ENCODE data around the gene FXYD3. TPM values are rescaled to one million over a fixed set of nuclear protein-coding genes. Genes with fewer than 3 reads are reported as not detected.

Gene FXYD3
- total RNA-seq, 1 donor from 2014 or later = not detected

GRCh38 chr19:35110974-35111373, 4.6 kb upstream of the FXYD3 start:
- no peak for TF ChIP-seq CTCF (IDR thresholded peaks at IDR 0.05)
- intact Hi-C loops (cut with micrococcal nuclease) = no loop called here
- ChIA-PET POLR2A (no interaction called here), CTCF (no interaction called here)
- H3K36me3 Mint-ChIP-seq (ENCODE audit: low read depth) = no peaks in the 10 kb centered on the region
- no peak for DNase-seq
- no peak overlapping the region for H3K4me3 Mint-ChIP-seq
- H3K4me1 Mint-ChIP-seq = peaks cover 4% of the 10 kb centered on the region
- ATAC-seq (ENCODE audit: low read depth) = no peak
- H3K27me3 Mint-ChIP-seq = peaks cover 13% of the 10 kb centered on the region
- no peaks in the 10 kb centered on the region for H3K9me3 Mint-ChIP-seq
- no peak overlapping the region for H3K27ac Mint-ChIP-seq

GRCh38 chr19:35112995-35113688, 2.5 kb upstream of the FXYD3 start:
- Mint-ChIP-seq H3K27ac (no peak overlapping the region), H3K4me1 (peaks cover 4% of the 10 kb centered on the region), H3K36me3 (ENCODE audit: low read depth) (no peaks in the 10 kb centered on the region), H3K27me3 (peaks cover 13% of the 10 kb centered on the region), H3K9me3 (no peaks in the 10 kb centered on the region), H3K4me3 (no peak overlapping the region)
- ATAC-seq (ENCODE audit: low read depth) = no peak
- ChIA-PET POLR2A (no interaction called here), CTCF (no interaction called here)
- no peak for TF ChIP-seq CTCF (IDR thresholded peaks at IDR 0.05)
- intact Hi-C loops (cut with micrococcal nuclease) = no loop called here
- no peak for DNase-seq

GRCh38 chr19:35114353-35115176, 1.1 kb upstream of the FXYD3 start:
- Mint-ChIP-seq H3K36me3 (ENCODE audit: low read depth) (no peaks in the 10 kb centered on the region), H3K27ac (no peak overlapping the region), H3K9me3 (no peaks in the 10 kb centered on the region), H3K27me3 (peaks cover 7% of the 10 kb centered on the region), H3K4me3 (no peak overlapping the region), H3K4me1 (peaks cover 4% of the 10 kb centered on the region)
- ChIA-PET POLR2A (interaction anchor here (1.3 kb wide), 1 partner anchor 153 kb away, joined by 3 read pairs; no protein-coding TSS in a partner anchor), CTCF (interaction anchor here (0.8 to 2.4 kb wide), 4 partner anchors 10 to 102 kb away, joined by 3 to 7 read pairs (median 4); no protein-coding TSS in a partner anchor)
- DNase-seq (peak; percentile 75), ATAC-seq (ENCODE audit: low read depth) (peak; percentile 89)
- intact Hi-C loops (cut with micrococcal nuclease) = loop anchor here (1.0 kb wide), 4 partner anchors 21 to 103 kb away; partner anchors contain the start of gene LGI4
- peak; percentile 49 for TF ChIP-seq CTCF (IDR thresholded peaks at IDR 0.05)

DNA sequence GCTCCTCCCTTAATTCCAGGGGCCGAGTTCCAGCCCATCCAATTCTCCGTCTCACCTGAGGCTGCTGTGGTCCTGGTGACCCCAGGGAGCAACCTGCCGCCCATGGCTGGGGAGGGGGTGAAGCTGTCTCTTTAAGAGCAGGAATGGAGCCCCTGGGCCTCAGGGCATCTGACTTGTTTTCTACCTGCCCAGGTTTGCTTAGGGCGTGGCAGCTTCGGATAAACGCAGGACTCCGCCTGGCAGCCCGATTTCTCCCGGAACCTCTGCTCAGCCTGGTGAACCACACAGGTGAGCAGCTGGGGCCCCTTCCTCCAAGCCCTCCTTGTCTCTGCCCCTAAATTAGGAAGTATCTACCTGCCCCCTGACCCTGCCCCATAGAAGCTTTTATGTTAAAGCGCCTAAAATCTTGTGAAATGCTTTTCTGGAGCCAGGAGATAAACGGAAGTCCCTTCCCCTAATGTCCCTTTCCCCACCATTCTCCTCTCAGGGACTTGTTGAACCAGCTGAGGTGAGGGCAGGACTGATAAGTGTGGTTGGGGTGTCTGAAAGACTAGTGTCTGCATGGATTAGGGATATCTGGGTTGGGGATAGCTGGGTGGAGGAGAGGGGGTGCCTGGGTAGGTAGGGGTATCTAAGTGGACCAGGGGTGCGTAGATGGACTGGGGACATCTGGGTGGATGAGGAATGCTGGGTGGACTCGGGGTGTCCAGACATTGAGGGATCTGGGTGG, 614 bp downstream of the FXYD3 start:
- H3K4me1 Mint-ChIP-seq = peaks cover 4% of the 10 kb centered on the region
- DNase-seq (no peak), ATAC-seq (ENCODE audit: low read depth) (no peak)
- no peak overlapping the region for H3K4me3 Mint-ChIP-seq
- ChIA-PET POLR2A (interaction anchor here (1.3 kb wide), 1 partner anchor 152 kb away, joined by 3 read pairs; no protein-coding TSS in a partner anchor), CTCF (interaction anchor here (0.8 to 2.4 kb wide), 3 partner anchors 11 to 100 kb away, joined by 4 to 7 read pairs (median 6); no protein-coding TSS in a partner anchor)
- H3K27me3 Mint-ChIP-seq = peaks cover 3% of the 10 kb centered on the region
- intact Hi-C loops (cut with micrococcal nuclease) = no loop called here
- H3K36me3 Mint-ChIP-seq (ENCODE audit: low read depth) = no peaks in the 10 kb centered on the region
- no peak for TF ChIP-seq CTCF (IDR thresholded peaks at IDR 0.05)
- no peaks in the 10 kb centered on the region for H3K9me3 Mint-ChIP-seq
- no peak overlapping the region for H3K27ac Mint-ChIP-seq
